Measurements from ENCODE around the gene TREML1.

- TF ChIP-seq CTCF (conservative IDR thresholded peaks at IDR 0.05; ENCODE audit: low read depth, low read length) (no peak), EZH2 (IDR thresholded peaks at IDR 0.05; ENCODE audit: borderline replicate concordance, low read depth, low read length, poor library complexity, severe bottlenecking) (no peak)
These were observed 50.3 kb downstream of the TREML1 start for GRCh38 chr6:41103847-41104246.

All from A673 (cell line).